IPS-11a (cell line): Measurements from ENCODE around the gene NBEAL2.

ENCODE experiments used
- H3K4me3 ChIP-seq: one replicate; pipeline ENCODE4 v1.5.1; 2013; ENCODE audit warnings: low read depth, low read length, control low read depth

Gene NBEAL2

DNA sequence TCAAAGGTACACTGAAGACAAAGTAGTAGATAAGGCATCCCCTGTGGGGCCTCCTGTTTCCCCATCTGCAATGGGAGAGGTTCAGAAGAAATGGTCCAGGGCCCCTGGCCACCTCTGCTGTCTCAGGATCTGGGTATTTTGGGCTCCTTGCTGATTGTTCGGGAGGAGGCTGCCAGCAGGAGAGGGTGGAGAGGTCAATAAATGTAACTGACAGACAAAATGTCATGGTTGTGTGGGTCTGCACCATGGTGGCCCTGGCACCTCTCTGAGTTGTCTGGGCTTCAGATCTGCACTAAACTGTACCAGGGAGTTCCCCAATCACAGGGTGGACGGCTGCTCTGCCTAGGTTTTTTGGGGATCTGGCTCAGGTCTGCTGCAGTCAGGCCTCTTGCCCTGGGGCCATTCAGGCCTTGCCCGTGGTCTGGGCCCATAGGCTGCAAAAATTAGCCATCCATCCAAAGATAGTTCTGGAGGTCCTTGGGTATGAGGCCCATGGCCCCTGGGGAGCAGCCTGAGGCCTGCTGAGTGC, 7.4 kb downstream of the NBEAL2 start:
- H3K4me3 ChIP-seq, result no peak overlapping the region

DNA sequence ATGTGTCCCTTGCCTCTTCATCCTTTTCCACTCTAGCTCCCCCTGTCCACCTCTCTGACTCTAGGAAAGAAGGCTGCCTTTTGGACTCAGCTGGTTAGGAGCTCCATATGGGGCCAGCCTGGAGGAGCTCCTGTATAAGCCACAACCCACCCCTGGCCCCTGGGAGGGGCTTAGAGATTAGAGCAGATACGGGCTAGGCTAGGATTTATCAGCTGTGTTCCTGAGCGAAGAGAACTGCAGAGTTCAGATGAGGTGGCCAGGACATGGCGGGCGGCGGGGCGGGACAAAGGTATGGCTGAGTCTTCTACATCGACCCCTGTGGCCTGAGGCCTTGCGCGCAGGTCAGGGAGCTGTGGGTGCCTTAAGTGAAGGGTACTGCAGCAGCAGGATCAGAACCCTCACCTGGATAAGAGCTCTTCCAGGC, 7.9 kb downstream of the NBEAL2 start:
- no peak overlapping the region for H3K4me3 ChIP-seq

- no peak overlapping the region for H3K4me3 ChIP-seq
These were observed 8.4 kb downstream of the NBEAL2 start for GRCh38 chr3:46987743-46988401.

GRCh38 chr3:46988616-46989015, 9.2 kb downstream of the NBEAL2 start:
- H3K4me3 ChIP-seq, result no peak overlapping the region

DNA sequence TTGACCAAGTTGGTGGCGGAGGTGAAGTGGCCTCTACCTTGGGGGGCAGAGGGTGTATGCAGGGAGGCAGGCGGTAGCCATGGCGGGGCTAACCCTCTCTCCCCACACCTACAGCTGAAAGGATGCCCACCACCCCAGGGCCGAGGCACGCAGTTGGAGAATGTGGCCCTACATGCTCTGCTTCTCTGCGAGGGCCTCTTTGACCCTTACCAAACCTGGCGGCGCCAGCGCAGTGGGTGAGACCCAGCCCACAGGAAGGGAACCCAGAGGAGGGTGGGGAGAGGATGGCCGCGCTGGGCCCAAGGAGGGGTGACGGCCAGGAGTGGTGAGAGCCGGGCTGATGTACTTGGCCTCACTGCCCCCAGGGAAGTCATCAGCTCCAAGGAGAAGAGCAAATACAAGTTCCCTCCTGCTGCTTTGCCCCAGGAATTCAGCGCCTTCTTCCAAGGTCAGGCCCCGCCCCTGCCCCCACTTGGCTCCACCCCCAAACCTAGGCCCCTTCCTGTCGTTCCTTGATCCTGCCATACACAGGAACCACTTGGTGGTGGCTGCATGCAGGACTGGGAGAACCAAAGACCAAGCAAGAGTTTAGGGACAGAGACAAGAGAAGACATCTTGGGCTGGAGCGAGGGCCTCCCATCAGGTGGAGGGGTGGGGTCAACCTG, 9.8 kb downstream of the NBEAL2 start:
- no peak overlapping the region for H3K4me3 ChIP-seq

- no peak overlapping the region for H3K4me3 ChIP-seq
These were observed 11.3 kb downstream of the NBEAL2 start for GRCh38 chr3:46990573-46991374.

DNA sequence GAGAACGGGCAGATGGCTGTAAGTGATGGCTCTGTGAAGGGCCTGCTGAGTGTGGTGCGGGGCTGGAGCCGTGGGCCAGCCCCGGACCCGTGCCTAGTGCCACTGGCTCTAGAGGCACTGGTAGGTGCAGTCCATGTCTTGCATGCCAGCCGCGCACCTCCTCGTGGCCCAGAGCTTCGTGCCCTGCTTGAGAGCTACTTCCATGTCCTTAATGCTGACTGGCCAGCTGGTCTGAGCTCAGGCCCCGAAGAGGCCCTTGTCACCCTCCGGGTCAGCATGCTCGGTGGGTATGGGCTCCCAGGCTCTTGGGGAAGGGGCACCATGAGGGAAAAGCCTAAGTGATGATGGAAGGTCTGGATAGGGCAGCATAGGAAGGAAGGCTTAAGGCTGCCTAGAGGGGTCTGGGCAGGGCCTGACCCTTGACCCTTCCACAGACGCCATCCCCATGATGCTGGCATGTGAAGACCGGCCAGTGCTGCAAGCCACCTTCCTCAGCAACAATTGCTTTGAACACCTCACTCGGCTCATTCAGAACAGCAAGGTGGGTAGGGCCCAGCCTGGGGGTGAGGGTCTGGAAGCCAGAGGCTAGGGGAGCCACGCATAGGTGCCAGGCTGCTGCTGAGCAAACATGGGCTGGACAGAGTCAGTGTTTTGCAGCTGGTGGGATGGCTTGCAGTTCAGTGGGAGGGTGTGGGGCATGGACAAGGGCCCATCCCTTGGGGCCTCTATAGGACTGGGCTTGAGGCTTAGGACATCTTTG, 12.1 kb downstream of the NBEAL2 start:
- no peak overlapping the region for H3K4me3 ChIP-seq

GRCh38 chr3:46992231-46992630, 12.8 kb downstream of the NBEAL2 start:
- no peak overlapping the region for H3K4me3 ChIP-seq

DNA sequence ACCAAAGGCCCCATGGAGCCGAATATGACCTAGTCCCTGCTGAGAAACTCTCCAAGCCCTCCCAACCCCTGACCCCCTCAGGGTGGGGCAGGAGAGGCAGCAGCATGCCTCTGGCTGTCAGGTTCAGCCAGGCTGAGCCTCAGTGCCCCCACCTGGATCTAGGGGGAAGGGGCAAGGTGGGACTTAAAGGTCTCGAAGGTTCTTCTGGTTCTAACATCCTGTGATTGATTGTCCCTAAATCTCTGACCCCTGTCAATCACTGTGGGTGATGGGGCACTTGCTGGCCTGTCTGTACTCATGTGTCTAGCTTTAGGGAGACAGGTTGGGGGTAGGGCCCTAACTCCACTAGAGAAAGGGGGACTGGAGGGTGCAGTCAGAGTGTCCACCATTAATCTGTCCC, 13.8 kb downstream of the NBEAL2 start:
- no peak overlapping the region for H3K4me3 ChIP-seq

DNA sequence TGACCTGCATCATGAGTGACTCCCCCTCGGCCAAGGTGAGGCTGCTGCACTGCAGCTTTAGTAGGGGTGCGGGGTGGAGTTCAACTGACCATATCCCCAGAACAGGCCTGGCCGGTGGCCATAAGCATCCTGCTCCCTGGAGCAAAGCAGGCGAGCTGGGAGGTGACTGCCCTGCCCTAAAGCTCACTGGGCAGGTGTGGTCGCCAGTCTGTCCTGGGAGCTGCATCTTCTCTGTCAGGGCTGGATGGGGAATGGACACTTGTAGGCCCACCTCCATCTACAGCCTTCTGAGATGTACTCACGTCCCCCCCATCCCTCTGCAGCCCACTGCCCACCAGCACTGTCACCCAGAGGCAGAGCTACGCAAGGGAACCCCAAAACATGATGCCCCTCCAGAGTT, 14.5 kb downstream of the NBEAL2 start:
- no peak overlapping the region for H3K4me3 ChIP-seq

GRCh38 chr3:46994801-46995731, 15.6 kb downstream of the NBEAL2 start:
- H3K4me3 ChIP-seq, result no peak overlapping the region

DNA sequence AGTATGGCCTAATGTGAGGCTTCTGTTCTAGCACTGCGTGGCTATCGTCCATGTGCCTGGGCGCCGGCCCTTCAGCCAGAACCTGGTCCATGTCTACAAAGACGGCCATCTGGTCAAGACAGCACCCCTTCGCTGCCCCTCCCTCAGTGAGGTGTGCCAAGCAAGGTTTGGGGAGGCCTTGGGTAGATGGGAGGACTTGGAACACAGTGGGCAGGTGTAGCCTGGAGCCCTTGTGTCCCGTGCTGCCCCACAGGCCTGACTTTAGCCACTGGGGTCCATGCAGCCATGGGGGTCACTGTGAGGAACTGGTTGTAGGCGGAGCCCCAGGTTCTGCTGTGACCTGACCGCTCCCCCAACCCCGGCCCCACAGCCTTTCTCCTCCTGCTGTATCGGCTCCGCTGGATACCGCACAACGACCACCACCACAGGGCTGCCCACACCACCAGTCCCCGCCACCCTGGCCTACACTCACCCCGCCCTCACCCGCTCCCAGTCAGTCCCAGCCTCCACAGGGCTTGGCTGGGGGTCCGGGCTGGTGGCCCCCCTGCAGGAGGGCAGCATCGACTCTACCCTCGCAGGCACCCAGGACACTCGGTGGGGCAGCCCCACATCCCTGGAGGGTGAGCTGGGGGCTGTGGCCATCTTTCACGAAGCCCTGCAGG, 16.6 kb downstream of the NBEAL2 start:
- no peak overlapping the region for H3K4me3 ChIP-seq

GRCh38 chr3:46996689-46997452, 17.4 kb downstream of the NBEAL2 start:
- H3K4me3 ChIP-seq, result no peak overlapping the region

DNA sequence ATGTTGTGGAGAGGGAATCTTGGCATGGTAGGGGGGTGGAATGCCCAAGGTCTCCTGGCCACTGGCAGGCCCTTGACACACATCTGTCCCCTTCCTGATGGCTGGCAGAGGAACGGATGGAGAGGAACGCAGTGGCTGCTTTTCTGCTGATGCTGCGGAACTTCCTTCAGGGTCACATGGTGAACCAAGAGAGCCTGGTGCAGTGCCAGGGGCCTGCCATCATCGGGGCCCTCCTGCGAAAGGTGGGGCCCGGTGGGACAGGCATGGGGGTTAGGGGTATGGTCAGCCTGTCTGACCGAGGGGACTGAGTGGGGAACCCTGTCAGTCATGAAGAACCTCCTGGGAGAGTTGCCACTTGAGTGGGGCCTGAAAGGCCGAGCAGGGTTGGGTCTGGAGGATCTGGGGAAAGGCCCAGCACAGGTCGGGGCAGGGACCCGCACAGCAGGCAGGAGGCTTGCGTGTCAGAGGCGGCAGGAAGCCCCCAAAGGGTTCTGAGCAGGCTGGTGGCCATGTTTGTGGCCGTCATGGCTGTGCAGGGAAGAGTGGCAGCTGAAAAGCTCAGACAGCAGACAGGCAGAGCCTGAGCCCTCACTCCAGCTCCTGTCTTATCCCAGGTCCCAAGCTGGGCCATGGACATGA, 18.1 kb downstream of the NBEAL2 start:
- H3K4me3 ChIP-seq, result no peak overlapping the region

DNA sequence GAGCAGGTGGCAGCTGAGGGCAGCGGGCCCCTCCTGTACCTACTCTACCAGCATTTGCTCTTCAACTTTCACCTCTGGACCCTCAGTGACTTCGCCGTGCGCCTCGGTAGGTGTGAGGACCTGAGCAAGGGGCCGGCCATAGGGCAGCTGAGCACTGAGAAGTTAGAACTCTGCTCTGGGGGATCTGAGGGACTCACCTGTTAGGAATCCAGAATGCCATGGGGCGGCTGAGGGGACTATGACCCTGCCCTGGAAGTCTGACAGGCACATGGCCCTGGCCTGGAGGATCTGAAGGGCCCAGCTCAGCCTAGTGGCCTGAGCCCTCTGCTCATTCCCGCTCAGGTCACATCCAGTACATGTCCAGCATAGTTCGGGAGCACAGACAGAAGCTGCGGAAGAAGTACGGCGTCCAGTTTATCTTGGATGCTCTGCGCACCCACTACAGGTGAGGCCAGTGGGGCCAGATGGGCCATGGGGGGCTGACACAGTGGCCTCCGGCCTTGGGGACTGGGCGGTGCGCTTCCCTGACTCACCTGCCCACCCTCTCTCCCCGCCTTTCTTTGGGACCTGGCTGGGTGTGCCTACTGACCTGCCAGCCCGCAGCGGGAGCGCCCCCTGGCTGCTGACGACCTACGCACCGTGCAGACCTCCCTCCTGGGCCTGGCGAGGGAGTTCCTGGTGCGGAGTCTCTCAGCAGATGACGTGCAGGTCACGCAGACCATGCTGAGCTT, 18.8 kb downstream of the NBEAL2 start:
- no peak overlapping the region for H3K4me3 ChIP-seq

- H3K4me3 ChIP-seq, result no peak overlapping the region
These were observed 19.5 kb downstream of the NBEAL2 start for GRCh38 chr3:46998852-46999515.
